Tibial nerve (tissue), 4 donors: ENCODE measurements around the gene PMPCA.

ENCODE experiments used
- CTCF ChIP-seq, 5 experiments: fragments of 200-600 bp in 3 of 5; fragments of 450-650 bp in 2 of 5; sonication (generic) in 3 of 5; IDR thresholded peaks; one replicate each; pipeline ENCODE4 v1.5.1; 2016 to 2019; ENCODE audit warnings: antibody characterized with exemption in 5 of 5, mild to moderate bottlenecking in 3 of 5, moderate library complexity in 2 of 5
- EP300 ChIP-seq, 2 donors: sonication (generic); formaldehyde crosslinking; IDR thresholded peaks; one replicate each; pipeline ENCODE4 v1.6.1; 2017; ENCODE audit warnings: antibody characterized with exemption in 2 of 2, mild to moderate bottlenecking in 1 of 2
- POLR2A ChIP-seq, 2 donors: fragments of 450-650 bp; IDR thresholded peaks; one replicate each; pipeline ENCODE4 v1.6.1; 2017; ENCODE audit warnings: antibody characterized with exemption in 2 of 2, mild to moderate bottlenecking in 2 of 2, moderate library complexity in 2 of 2

GRCh38 chr9:136434580-136435169, 24.2 kb downstream of the PMPCA start:
- TF ChIP-seq EP300 (IDR thresholded peaks at IDR 0.05), result no peak
- no peak for TF ChIP-seq CTCF (IDR thresholded peaks at IDR 0.05)
- no peak for TF ChIP-seq POLR2A (IDR thresholded peaks at IDR 0.05)
